Stimulated activated CD4-positive, alpha-beta T cell treated with anti-CD3 and anti-CD28 coated beads, Interleukin-12 subunit alpha, Interleukin-12 subunit beta, amount 100 ng/mL, for 24 hours (primary cell): ENCODE measurements around the gene CHRNB1.
"Not testable (repeated sequence)": the region's sequence is repeated elsewhere in the genome, so short reads cannot be mapped to it uniquely, and the experiment has no call there.

ENCODE experiments used
- DNase-seq, 2 experiments: peaks; one replicate each; pipeline ENCODE4 v3.0.0-alpha.2; 2020; ENCODE audit warnings: low read depth in 2 of 2

CHRNB1 gene

GRCh38 chr17:7467498-7467897 is 22.6 kb downstream of the CHRNB1 start:
- DNase-seq, result no peak

DNA sequence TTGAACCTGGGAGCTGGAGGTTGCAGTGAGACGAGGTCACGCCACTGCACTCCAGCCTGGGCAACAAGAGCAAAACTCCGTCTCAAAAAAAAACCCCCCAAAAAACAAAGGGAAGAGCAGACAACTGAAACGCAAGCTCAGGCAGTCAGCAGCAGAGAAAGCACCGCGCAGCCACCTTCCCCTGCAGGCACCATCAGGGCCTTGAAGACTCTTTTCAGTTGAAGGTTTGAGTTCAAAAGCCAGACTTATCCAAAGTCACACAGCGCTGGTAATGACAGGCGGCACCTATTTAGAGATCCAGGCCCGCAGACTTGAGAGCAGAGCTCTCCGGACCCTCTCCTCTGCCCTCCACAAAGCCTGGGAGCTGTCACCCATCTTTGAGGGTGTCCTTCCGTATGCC is 23.4 kb downstream of the CHRNB1 start:
- no peak for DNase-seq

- DNase-seq, result no peak
Measured at GRCh38 chr17:7468804-7469389, 24.0 kb downstream of the CHRNB1 start.

DNA sequence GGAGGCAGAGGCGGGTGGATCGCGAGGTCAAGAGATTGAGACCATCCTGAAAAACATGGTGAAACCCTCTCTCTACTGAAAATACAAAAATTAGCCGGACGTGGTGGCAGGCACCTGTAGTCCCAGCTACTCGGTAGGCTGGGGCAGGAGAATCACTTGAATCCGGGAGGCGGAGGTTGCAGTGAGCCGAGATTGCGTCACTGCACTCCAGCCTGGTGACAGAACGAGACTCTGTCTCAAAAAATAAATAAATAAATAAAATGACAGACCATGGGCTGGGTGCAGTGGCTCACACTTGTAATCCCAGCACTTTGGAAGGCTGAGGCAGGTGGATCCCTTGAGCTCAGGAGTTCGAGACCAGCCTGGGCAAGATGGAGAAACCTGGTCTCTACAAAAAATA is 25.0 kb downstream of the CHRNB1 start:
- not testable (repeated sequence) for DNase-seq

GRCh38 chr17:7470457-7470973 is 25.7 kb downstream of the CHRNB1 start:
- not testable (repeated sequence) for DNase-seq

DNA sequence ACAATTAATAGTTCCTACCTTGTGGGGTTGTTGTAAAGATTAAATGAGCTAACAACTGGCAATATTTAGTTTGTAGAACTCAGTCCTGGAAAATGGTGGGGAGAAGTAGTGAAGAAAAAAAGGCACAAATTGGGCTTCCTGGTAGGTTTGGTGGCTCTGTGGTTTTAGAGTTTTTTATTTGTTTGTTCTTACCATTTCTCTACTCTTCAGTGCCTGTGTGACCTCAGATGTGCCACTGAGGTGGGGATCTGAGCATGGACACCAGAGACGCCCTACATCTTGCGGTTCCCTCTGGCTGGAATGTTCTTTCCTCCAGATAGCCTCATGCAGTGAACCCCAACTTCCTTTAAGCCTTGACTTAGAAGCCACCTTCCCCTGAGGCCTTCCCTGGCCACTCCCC is 26.9 kb downstream of the CHRNB1 start:
- DNase-seq, result no peak

DNA sequence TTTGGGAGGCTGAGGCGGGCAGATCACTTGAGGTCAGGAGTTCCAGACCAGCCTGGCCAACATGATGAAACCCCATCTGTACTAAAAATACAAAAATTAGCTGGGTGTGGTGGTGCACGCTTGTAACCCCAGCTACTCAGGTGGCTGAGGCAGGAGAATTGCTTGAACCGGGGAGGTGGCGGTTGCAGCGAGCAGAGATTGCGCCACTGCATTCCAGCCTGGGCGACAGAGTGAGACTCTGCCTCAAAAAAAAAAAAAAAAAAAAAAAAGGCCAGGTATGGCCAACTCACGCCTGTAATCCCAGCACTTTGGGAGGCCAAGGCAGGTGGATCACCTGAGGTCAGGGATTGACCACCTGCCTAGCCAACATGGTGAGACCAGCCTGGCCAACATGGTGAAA is 29.9 kb downstream of the CHRNB1 start:
- not testable (repeated sequence) for DNase-seq

GRCh38 chr17:7475764-7476422 is 31.0 kb downstream of the CHRNB1 start:
- DNase-seq, result no peak

DNA sequence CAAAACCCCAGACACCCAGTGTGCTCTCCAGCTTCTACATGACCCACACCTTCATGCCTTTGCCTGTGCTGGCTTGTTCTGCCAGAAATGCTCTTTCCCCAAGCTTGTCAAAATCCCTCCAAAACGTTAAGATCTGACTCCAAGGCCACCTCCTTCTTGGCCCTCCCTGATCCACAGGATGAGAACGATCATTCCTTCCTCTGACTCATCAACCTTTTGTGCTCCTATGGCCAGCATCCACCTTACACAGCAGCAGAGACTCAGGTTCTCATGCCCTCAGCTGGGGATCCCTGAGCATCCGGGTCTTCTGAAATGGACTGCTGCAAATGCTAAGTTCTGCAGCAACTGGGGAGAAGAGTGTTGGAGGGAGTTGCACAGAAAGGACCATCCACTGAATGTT is 31.6 kb downstream of the CHRNB1 start:
- DNase-seq, result no peak

GRCh38 chr17:7476951-7477350 is 32.1 kb downstream of the CHRNB1 start:
- no peak for DNase-seq

GRCh38 chr17:7477392-7478275 is 32.8 kb downstream of the CHRNB1 start:
- DNase-seq, result no peak

GRCh38 chr17:7478276-7479212 is 33.7 kb downstream of the CHRNB1 start:
- peak; percentile 37 to 40 for DNase-seq

DNA sequence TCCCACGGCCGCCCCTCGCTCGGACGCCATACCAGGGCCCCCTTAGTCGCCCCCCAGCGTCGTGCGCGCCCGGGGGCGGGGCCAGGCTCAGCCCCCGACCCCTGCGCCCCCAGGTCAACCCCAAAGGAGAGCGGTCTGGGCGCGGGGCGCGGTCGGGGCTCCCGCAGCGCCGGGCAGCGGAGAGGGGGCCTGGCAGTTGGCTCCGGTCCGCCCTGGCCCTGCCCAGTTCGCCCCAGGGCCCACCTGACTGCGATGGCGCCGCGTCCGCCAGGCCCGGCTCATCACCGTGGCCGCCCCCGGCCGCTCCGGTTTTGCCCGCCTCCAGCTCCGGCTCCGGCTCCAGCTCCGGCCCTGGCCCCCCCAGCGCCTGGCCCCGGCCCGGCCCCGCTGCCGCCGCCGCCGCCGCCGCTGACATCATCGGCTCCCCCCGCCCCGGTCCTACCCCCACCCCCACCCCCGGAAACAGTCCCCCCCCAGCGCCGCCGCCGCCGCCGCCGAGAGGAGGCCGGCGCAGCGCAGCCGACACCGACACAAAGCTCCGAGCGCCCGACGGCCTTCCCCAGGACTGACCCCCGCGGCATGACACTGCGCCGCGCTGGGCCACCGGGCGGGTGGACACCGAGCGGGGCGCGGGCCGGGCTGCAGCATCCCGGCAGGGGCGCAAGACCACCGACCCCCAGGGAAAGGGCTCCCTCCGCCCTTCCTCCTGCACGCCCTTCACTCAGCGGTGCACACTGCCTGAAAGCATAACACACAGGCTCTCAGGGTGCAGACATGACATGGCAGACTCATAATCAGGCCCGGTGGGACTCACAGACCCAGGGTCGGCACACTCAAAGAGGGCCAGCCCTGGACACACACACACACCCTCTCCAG is 34.6 kb downstream of the CHRNB1 start, which contains the start of gene ZBTB4:
Gene ZBTB4, minus strand, starts transcription at position 419 of the 876 bp plus-strand sequence. CDS start 12,830 bp downstream, outside the sequence.
- DNase-seq, result peak; percentile 28 to 33

DNA sequence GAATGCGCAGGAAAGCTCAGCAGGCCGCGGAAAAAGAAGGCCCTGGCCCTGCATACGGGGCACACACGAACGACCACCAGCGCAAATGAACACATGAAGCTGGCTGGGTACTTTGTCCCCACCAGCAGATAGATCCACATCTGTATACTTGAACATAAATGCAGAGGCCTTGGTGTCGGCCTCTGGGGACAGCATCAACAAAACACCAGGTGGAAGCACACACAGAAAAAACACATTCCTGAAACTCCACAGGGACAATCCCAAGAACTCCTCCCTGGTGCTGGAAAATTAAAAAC is 35.2 kb downstream of the CHRNB1 start:
- no peak for DNase-seq

- not testable (repeated sequence) for DNase-seq
Measured at GRCh38 chr17:7481275-7481674, 36.4 kb downstream of the CHRNB1 start, which contains the start of gene SLC35G6. Gene SLC35G6 (plus strand): TSS chr17:7481446. CDS start chr17:7481517, 71 bp downstream.

- not testable (repeated sequence) for DNase-seq
Measured at GRCh38 chr17:7481842-7482741, 37.2 kb downstream of the CHRNB1 start.

GRCh38 chr17:7482742-7483088 is 37.9 kb downstream of the CHRNB1 start:
- not testable (repeated sequence) for DNase-seq

GRCh38 chr17:7483255-7484066 is 38.6 kb downstream of the CHRNB1 start:
- DNase-seq, result peak; percentile 83 to 85
